ENCODE measurements around the gene AK8. TPM values are rescaled to one million over a fixed set of nuclear protein-coding genes. Genes with fewer than 3 reads are reported as not detected.
"Not testable (repeated sequence)": the region's sequence is repeated elsewhere in the genome, so short reads cannot be mapped to it uniquely, and the experiment has no call there.

Gene AK8
- total RNA-seq, 2 experiments from 2014 or later = 0.63 TPM; not detected in 1

- DNase-seq (no peak), ATAC-seq (no peak)
- H3K36me3 Mint-ChIP-seq = no peaks in the 10 kb centered on the region
- no peak overlapping the region for H3K4me3 Mint-ChIP-seq
- CTCF ChIA-PET = no interaction called here
- no peak overlapping the region for H3K27ac Mint-ChIP-seq
- no peaks in the 10 kb centered on the region for H3K4me1 Mint-ChIP-seq
- peaks cover 26% of the 10 kb centered on the region for H3K27me3 Mint-ChIP-seq
- H3K9me3 Mint-ChIP-seq (ENCODE audit: low read depth) = no peaks in the 10 kb centered on the region
These were observed 156.4 kb downstream of the AK8 start for GRCh38 chr9:132721661-132722060.

GRCh38 chr9:132718381-132718928 lies 159.6 kb downstream of the AK8 start:
- H3K4me1 Mint-ChIP-seq; H3K9me3 Mint-ChIP-seq (ENCODE audit: low read depth); DNase-seq; H3K27ac Mint-ChIP-seq; CTCF ChIA-PET; H3K36me3 Mint-ChIP-seq; H3K4me3 Mint-ChIP-seq; ATAC-seq: not testable (repeated sequence)
- H3K27me3 Mint-ChIP-seq = peaks cover 29% of the 10 kb centered on the region

- Mint-ChIP-seq H3K4me1 (peaks cover 5% of the 10 kb centered on the region), H3K36me3 (no peaks in the 10 kb centered on the region), H3K4me3 (no peak overlapping the region), H3K27me3 (peaks cover 29% of the 10 kb centered on the region), H3K9me3 (ENCODE audit: low read depth) (no peaks in the 10 kb centered on the region), H3K27ac (no peak overlapping the region)
- CTCF ChIA-PET = no interaction called here
- DNase-seq (no peak), ATAC-seq (no peak)
These were observed 160.6 kb downstream of the AK8 start for GRCh38 chr9:132717326-132717945.

GRCh38 chr9:132716007-132716406 lies 162.1 kb downstream of the AK8 start:
- no peak for DNase-seq
- no peak overlapping the region for H3K4me3 Mint-ChIP-seq
- H3K27me3 Mint-ChIP-seq = peaks cover 29% of the 10 kb centered on the region
- peaks cover 5% of the 10 kb centered on the region for H3K4me1 Mint-ChIP-seq
- H3K36me3 Mint-ChIP-seq = no peaks in the 10 kb centered on the region
- H3K9me3 Mint-ChIP-seq (ENCODE audit: low read depth) = no peaks in the 10 kb centered on the region
- ATAC-seq = no peak
- CTCF ChIA-PET = no interaction called here
- no peak overlapping the region for H3K27ac Mint-ChIP-seq

- ATAC-seq = no peak
- CTCF ChIA-PET = no interaction called here
These were observed 165.3 kb downstream of the AK8 start for GRCh38 chr9:132712753-132713152.

GRCh38 chr9:132711846-132712245 lies 166.2 kb downstream of the AK8 start:
- H3K9me3 Mint-ChIP-seq (ENCODE audit: low read depth) = no peaks in the 10 kb centered on the region
- peaks cover 13% of the 10 kb centered on the region for H3K27me3 Mint-ChIP-seq
- peaks cover 5% of the 10 kb centered on the region for H3K4me1 Mint-ChIP-seq
- H3K36me3 Mint-ChIP-seq = no peaks in the 10 kb centered on the region
- H3K27ac Mint-ChIP-seq = no peak overlapping the region
- DNase-seq (no peak), ATAC-seq (no peak)
- CTCF ChIA-PET = no interaction called here
- H3K4me3 Mint-ChIP-seq = no peak overlapping the region

More at GRCh38 chr9:132712753-132713152, 165.3 kb downstream of the AK8 start:
- no peak for DNase-seq
- no peak overlapping the region for H3K4me3 Mint-ChIP-seq
- H3K9me3 Mint-ChIP-seq (ENCODE audit: low read depth) = no peaks in the 10 kb centered on the region
- H3K27me3 Mint-ChIP-seq = peaks cover 22% of the 10 kb centered on the region
- no peaks in the 10 kb centered on the region for H3K36me3 Mint-ChIP-seq
- peaks cover 5% of the 10 kb centered on the region for H3K4me1 Mint-ChIP-seq
- no peak overlapping the region for H3K27ac Mint-ChIP-seq

- CTCF ChIA-PET, H3K27ac Mint-ChIP-seq: not testable (repeated sequence)
These were observed 166.9 kb downstream of the AK8 start for GRCh38 chr9:132711152-132711551.

GRCh38 chr9:132710333-132710732 lies 167.8 kb downstream of the AK8 start:
- ATAC-seq (no peak), DNase-seq (no peak)
- CTCF ChIA-PET = no interaction called here
- no peaks in the 10 kb centered on the region for H3K36me3 Mint-ChIP-seq
- no peak overlapping the region for H3K4me3 Mint-ChIP-seq
- peaks cover 11% of the 10 kb centered on the region for H3K27me3 Mint-ChIP-seq
- peaks cover 5% of the 10 kb centered on the region for H3K4me1 Mint-ChIP-seq
- H3K27ac Mint-ChIP-seq = no peak overlapping the region
- H3K9me3 Mint-ChIP-seq (ENCODE audit: low read depth) = no peaks in the 10 kb centered on the region

More at GRCh38 chr9:132711152-132711551, 166.9 kb downstream of the AK8 start:
- H3K27me3 Mint-ChIP-seq = peaks cover 12% of the 10 kb centered on the region
- not testable (repeated sequence) for DNase-seq; H3K4me1 Mint-ChIP-seq; H3K9me3 Mint-ChIP-seq (ENCODE audit: low read depth); H3K4me3 Mint-ChIP-seq; ATAC-seq; H3K36me3 Mint-ChIP-seq

GRCh38 chr9:132708769-132709430 lies 169.2 kb downstream of the AK8 start:
- DNase-seq = no peak
- Mint-ChIP-seq H3K27me3 (peaks cover 13% of the 10 kb centered on the region), H3K4me1 (peaks cover 5% of the 10 kb centered on the region), H3K27ac (no peak overlapping the region), H3K9me3 (ENCODE audit: low read depth) (no peaks in the 10 kb centered on the region), H3K4me3 (no peak overlapping the region), H3K36me3 (no peaks in the 10 kb centered on the region)
- ATAC-seq = no peak
- CTCF ChIA-PET = no interaction called here

- DNase-seq (no peak), ATAC-seq (no peak)
- CTCF ChIA-PET = no interaction called here
- Mint-ChIP-seq H3K4me1 (peaks cover 5% of the 10 kb centered on the region), H3K9me3 (ENCODE audit: low read depth) (no peaks in the 10 kb centered on the region), H3K4me3 (no peak overlapping the region), H3K36me3 (no peaks in the 10 kb centered on the region), H3K27me3 (peaks cover 19% of the 10 kb centered on the region), H3K27ac (no peak overlapping the region)
These were observed 169.8 kb downstream of the AK8 start for GRCh38 chr9:132708239-132708638.

GRCh38 chr9:132703336-132703735 lies 174.7 kb downstream of the AK8 start:
- H3K9me3 Mint-ChIP-seq (ENCODE audit: low read depth) = peaks cover 5% of the 10 kb centered on the region
- H3K27me3 Mint-ChIP-seq = peaks cover 19% of the 10 kb centered on the region
- no peaks in the 10 kb centered on the region for H3K4me1 Mint-ChIP-seq
- CTCF ChIA-PET = interaction anchor here (1.4 kb wide), 1 partner anchor 65 kb away, joined by 3 read pairs; no protein-coding TSS in a partner anchor
- H3K4me3 Mint-ChIP-seq = no peak overlapping the region
- no peak for DNase-seq
- no peak for ATAC-seq
- no peak overlapping the region for H3K27ac Mint-ChIP-seq
- H3K36me3 Mint-ChIP-seq = peaks cover 3% of the 10 kb centered on the region

- H3K27me3 Mint-ChIP-seq = peaks cover 20% of the 10 kb centered on the region
- CTCF ChIA-PET = interaction anchor here (1.4 kb wide), 1 partner anchor 67 kb away, joined by 3 read pairs; no protein-coding TSS in a partner anchor
- ATAC-seq = no peak
- no peak overlapping the region for H3K27ac Mint-ChIP-seq
- DNase-seq = no peak
- H3K4me3 Mint-ChIP-seq = no peak overlapping the region
- peaks cover 13% of the 10 kb centered on the region for H3K9me3 Mint-ChIP-seq (ENCODE audit: low read depth)
- H3K4me1 Mint-ChIP-seq = no peaks in the 10 kb centered on the region
- peaks cover 10% of the 10 kb centered on the region for H3K36me3 Mint-ChIP-seq
These were observed 175.8 kb downstream of the AK8 start for GRCh38 chr9:132702254-132702653.

GRCh38 chr9:132699956-132700355 lies 178.1 kb downstream of the AK8 start:
- Mint-ChIP-seq H3K4me1 (no peaks in the 10 kb centered on the region), H3K9me3 (ENCODE audit: low read depth) (peaks cover 22% of the 10 kb centered on the region), H3K36me3 (peaks cover 16% of the 10 kb centered on the region), H3K27me3 (peaks cover 18% of the 10 kb centered on the region), H3K27ac (no peak overlapping the region), H3K4me3 (no peak overlapping the region)
- ATAC-seq (no peak), DNase-seq (no peak)
- CTCF ChIA-PET = no interaction called here

- CTCF ChIA-PET = no interaction called here
- Mint-ChIP-seq H3K4me1 (peaks cover 4% of the 10 kb centered on the region), H3K36me3 (peaks cover 22% of the 10 kb centered on the region), H3K27ac (no peak overlapping the region), H3K4me3 (no peak overlapping the region), H3K27me3 (peaks cover 17% of the 10 kb centered on the region), H3K9me3 (ENCODE audit: low read depth) (peaks cover 30% of the 10 kb centered on the region)
- DNase-seq = no peak
- no peak for ATAC-seq
These were observed 179.1 kb downstream of the AK8 start for GRCh38 chr9:132698989-132699388.
